HCEC 1CT (cell line): ENCODE data around the gene CYP4F22.
"Not testable (repeated sequence)": the region's sequence is repeated elsewhere in the genome, so short reads cannot be mapped to it uniquely, and the experiment has no call there.

Experiments used
- DNase-seq: peaks from one replicate; pipeline ENCODE4 v3.0.0-alpha.2; 2017

Gene CYP4F22

GRCh38 chr19:15495151-15495550 lies 13.2 kb upstream of the CYP4F22 start:
- DNase-seq = no peak

DNA sequence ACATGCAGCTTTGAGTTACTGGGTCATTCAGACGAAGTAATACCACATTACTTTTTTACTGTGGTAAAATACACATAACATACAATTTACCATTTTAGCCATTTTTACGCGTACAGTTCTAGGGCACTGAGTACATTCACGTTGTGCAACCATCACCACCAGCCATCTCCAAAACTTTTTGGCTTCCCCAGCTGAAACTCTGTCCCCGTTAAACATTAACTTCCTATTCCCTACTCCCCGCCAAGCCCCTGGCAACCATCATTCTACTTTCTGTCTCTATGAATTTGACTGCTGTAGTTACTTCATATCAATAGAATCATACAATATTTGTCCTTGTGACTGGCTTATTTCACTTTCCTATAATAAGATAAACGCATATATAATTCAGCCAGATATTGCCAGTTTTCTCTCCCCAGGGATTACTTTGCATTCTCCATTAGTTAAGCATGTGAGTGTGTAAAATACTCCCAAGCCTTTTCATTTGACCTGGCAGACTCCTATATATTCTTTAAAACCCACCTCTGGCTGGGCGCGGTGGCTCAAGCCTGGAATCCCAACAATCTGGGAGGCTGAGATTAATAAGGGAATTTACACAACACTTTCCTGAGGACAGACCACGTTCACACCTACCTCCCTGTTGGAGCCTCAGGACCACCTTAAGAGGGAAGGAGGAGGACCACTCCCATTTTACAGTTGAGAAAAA lies 10.0 kb upstream of the CYP4F22 start:
- DNase-seq = no peak

DNA sequence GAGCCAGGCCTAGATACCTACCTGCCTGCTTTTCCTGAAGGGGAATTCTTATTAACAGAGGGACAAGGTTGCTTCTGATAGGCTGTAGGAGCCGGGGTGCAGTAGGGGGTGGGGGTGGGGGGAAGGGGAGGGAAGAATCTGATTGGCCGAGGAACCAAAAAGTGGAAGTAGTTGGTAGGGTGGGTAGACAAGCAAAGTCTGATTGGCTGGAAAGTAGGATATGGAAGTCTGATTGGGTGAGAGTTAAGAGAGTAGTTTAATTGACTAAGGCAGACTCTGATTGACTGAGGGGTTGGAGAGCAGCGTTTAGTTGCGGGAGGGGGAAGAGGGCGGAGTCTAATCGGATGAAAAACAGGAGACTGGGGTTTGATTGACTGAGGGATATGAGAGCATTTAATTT lies 9.4 kb upstream of the CYP4F22 start:
- no peak for DNase-seq

DNA sequence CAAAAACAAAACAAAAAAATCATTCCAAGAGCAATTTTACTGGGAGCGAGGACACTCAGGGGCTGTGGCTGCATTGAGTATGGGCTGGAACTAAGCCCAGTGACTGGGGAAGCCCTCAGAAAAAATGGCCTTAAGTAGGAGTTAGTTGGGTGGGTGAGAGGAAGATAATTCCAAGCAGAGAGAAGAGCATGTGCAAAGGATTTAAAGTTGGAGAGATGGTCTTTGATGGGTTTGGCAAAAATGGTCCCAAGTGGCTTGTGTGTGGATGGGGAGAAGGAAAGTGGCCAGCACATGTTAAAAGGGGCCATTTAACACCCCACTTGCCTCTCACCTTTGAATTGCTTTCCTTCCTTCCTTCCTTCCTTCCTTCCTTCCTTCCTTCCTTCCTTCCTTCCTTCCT lies 6.7 kb upstream of the CYP4F22 start:
- no peak for DNase-seq

GRCh38 chr19:15502264-15502663 lies 6.1 kb upstream of the CYP4F22 start:
- no peak for DNase-seq

DNA sequence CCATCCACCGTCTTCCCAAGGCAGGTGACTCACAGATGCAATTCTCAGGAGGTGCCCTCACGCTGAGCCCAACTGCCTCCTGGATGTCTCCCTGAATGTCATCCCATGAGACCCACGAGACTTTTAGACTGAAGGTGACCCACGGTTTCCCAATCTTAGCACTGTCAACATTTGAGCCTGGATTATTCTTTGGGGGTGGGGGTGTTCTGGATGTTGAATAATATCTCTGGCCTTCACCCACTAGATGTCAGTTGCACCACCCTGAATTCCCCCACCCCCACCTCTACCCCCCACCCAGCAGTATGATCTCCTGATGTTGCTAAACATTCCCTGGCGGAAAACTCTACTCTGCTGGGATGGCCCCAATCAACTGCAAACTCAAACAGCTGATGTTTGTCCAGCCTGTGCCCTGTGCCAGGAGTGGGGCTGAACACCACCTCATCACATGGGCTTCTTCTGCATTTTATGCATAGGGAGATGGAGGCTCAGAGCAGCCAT lies 2.2 kb upstream of the CYP4F22 start:
- no peak for DNase-seq

DNA sequence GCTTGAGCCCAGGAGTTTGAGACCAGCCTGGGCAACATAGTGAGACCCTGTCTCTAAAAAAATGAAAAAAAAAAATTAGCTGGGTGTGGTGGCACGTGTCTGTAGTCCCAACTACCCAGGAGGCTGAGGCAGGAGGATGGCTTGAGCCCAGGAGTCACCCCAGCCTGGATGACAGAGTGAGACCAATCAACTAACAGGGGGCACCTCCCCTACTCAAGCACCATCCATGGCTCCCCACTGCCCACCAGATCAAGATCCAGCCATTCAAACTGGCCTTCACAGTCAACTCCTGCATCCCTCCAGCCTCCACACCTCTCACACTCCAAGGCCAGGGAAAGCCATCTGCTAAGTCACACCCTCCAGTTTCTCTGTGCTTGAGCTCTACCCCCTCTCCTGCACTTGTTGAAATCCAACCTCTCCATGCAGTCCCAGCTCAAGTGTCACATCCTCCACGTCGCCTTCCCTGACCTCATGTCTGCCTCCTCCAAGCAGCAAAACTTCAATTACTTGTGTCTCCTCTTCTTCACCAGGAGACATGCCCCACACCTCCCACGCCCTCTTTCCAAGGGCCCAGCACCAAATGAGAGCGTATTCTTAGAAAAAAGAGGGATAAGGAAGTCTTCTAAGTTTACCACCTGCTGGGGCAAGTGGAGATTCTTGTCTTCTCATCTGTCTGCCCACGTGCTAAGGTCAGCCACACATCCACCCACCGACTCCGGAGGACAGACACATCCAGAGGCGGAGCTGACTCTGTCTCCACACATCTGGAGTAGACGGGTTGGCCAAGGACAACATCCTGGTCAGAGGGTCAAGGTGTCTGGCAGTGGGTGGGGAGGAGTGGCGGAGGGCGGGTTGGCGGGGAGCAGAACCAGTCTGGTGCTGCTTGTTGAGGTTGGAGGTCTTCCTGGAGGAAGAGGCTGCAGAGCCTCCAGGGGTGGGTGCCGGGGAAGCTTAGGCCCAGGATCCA lies 974 bp upstream of the CYP4F22 start:
- DNase-seq = no peak

- no peak for DNase-seq
Observed at GRCh38 chr19:15511671-15512424, 3.5 kb downstream of the CYP4F22 start.

- not testable (repeated sequence) for DNase-seq
Observed at GRCh38 chr19:15515227-15515625, 6.9 kb downstream of the CYP4F22 start.

DNA sequence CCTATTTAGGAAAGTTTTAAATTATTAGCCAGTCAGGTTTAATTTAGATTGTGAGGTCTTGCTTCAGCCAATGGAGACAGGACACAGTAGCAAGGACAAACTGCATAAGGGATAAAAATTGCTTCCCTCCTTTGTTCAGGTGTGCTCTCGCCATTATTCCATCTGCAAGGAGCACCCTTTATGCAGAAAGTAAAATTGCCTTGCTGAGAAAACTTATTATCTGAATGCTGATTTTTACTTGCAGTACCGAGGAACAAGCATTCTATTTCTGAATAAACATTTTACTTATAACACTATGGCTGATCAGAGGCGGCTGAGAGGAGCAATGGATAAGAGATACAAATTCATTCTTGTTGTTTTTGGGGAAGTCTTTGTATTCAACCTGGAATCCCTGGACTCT lies 8.0 kb downstream of the CYP4F22 start:
- no peak for DNase-seq

DNA sequence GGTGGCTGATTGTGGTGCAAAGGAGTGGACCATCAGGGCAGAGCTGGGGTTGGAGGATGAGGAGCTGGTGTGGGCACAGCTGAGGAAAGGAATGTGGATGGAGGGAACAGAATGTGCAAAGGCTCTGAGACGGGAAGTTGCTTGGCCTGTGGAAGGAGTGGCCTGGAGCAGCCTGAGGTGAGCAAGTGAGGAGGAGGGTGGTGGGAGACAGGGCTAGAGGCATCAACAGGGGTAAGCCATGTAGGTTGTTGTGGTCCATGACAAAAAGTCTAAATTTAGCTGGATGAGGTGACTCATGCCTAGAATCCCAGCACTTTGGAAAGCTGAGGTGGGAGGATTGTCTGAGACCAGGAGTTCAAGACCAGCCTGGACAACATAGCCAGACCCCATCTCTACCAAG lies 9.5 kb downstream of the CYP4F22 start:
- no peak for DNase-seq

GRCh38 chr19:15519433-15519976 lies 11.2 kb downstream of the CYP4F22 start:
- no peak for DNase-seq

DNA sequence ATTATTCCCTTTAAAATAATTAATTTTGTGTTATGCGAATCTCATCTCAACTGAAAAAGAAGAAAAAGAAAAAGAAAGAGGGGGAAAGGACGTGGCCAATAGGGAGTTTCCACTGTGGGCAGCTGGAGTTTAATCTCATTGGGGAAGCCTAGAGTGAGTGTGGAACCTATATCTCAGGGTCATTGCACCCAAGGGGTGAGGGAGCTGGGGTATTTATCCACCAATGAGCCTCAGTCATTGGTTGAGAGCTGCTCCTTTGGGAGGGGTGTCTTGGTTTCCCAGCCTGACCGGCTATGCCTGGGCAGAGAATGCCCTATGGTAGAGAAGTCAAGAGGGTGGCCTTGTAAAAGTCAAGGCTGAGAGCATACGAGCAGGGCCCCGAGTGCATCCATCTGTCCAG lies 16.5 kb downstream of the CYP4F22 start:
- no peak for DNase-seq

DNA sequence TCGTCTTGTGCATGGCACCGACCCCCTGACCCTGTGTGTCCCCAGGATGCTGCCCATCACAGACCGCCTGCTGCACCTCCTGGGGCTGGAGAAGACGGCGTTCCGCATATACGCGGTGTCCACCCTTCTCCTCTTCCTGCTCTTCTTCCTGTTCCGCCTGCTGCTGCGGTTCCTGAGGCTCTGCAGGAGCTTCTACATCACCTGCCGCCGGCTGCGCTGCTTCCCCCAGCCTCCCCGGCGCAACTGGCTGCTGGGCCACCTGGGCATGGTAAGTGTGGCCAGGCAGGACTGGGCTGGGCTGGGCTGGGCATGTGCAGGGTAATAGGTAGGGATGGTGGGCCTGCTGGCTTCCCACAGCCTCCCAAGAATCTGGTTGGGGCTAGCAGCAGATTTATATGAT lies 17.0 kb downstream of the CYP4F22 start:
- DNase-seq = no peak

DNA sequence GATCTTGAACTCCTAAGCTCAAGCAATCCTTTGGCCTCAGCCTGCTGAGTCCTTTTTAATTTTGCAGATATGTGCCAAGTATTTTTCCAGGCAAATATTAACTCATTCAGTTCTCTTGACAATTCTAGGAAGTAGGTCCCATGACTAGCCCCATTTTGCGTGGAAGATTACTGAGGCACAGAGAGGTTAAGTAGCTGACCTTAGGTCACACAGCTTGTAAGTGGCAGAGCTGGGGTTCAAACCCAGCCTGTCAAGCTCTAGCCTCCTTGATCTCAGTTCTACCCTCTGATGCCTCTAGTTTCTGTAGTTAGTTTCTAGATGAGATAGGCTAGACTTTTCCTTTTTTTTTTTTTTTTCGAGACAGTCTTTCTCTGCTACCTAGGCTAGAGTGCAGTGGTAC lies 18.1 kb downstream of the CYP4F22 start:
- no peak for DNase-seq

GRCh38 chr19:15527705-15528104 lies 19.4 kb downstream of the CYP4F22 start:
- DNase-seq = no peak

DNA sequence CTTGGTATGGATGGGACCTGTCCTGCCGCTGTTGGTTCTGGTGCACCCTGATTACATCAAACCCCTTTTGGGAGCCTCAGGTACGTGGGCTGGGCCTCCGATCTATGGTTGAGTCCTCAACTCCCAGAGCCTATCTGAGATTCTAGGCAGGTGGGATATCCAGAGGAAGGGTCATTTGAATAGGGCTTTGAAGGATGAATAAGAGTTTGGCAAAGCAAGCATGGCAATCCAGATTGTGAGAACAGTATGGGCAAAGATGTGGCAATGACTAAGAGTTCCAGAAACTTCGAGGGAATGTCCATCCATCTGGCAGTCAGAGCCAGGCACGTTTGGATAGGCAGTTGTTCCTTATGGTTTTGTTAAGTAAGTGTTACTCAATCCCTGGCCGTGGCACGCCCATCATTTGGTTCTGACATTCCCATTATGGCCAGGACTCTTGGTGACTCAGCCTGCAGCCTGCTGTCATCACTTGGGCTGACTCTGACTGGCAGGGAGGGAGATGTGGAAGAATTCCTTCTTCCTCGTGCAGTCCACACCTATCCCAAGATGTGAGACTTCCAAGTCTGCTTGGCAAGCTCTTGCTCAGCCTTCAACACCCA lies 21.5 kb downstream of the CYP4F22 start:
- DNase-seq = no peak

GRCh38 chr19:15532779-15533521 lies 24.6 kb downstream of the CYP4F22 start:
- peak; percentile 13 for DNase-seq

DNA sequence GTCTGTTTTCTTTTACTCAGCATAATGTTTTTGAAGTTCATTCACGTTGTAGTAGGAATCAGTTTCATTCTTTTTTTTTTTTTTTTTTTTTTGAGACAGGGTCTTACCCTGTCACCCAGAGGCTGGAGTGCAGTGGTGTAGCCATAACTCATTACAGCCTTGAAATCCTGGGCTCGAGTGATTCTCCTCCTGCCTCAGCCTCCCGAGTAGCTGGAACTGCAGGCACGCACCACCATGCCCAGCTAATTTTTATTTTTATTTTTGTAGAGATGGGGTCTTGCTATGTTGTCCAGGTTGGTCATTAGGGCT lies 25.2 kb downstream of the CYP4F22 start:
- DNase-seq = not testable (repeated sequence)

DNA sequence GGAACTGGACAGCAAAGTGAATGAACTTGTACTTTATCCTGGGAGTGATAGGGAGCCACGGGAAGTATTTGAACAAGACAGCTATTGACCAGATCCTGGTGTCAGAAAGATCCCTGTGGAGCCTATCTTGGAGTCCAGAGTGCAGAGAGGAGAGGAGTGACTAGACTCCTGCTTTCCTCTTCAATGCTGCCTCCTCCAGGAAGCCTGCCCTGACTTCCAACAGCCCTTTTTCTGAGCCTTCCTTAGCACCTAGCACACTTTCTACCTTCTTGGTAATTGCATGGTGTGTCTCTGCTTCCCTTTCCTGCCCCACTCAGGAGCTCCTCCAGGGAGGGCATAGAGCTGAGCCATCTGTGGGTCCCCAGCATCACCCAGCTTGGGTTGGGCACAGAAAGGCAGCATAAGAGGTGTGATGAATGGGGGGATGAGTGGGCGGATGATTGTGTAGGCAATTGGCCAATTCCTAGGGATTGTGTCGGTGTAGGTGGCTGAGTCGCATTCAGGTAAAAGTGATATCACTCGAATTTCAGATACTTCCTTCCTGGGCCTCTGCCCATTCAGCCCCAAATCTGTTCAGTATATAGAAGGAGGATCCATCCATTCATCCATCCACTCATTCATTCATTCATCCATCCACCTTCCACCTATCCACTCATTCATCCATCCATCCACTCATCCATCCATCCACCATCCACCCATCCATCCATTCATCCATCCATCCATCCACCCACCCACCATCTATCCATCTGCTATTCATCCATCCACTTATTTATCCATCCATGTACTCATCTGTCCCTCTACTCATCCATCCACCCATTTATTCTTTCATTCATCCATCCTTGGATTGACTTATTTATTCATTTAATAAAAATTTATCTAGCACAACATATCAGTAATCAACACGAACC lies 26.9 kb downstream of the CYP4F22 start:
- DNase-seq = no peak

DNA sequence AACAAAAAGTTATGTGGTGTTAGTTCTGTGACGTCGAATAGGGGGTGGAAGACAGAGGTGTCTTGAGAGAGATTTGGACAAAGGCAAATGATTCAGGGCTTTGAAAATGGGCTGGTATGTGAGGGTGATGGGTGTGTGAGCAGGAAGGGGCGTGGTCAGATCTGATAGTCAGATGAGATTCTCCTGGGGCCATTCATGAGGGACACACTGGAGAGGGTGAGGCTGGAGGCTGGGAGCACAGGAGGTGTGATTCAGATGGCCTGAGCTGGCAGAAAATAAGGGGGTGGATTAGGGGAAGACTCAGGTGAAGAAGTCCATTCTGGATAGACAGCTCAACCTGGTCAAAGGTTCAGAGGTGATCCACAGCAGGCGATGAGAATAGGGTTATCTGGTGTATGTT lies 28.0 kb downstream of the CYP4F22 start:
- no peak for DNase-seq
